GM21529 (cell line): ENCODE results near the gene KRT76.
"Not testable (repeated sequence)": the region's sequence is repeated elsewhere in the genome, so short reads cannot be mapped to it uniquely, and the experiment has no call there.

Experiments
- ATAC-seq: cut with Tn5 transposase; IDR thresholded peaks from one replicate; pipeline ENCODE4 v1.9.1; 2021; ENCODE audit not compliant: unreplicated experiment

Gene KRT76

GRCh38 chr12:52797529-52797894, 20.4 kb upstream of the KRT76 start:
- ATAC-seq: no peak

GRCh38 chr12:52796839-52797528, 19.8 kb upstream of the KRT76 start:
- no peak for ATAC-seq

GRCh38 chr12:52796429-52796794, 19.3 kb upstream of the KRT76 start:
- no peak for ATAC-seq

GRCh38 chr12:52795694-52796428, 18.7 kb upstream of the KRT76 start, which contains the start of gene KRT3:
Gene KRT3, minus strand, starts transcription at chr12:52796117. Its CDS starts 75 bp downstream, at chr12:52796042.
- no peak for ATAC-seq

GRCh38 chr12:52795332-52795674, 18.2 kb upstream of the KRT76 start:
- ATAC-seq: not testable (repeated sequence)

- ATAC-seq: no peak
Observed at GRCh38 chr12:52794479-52795331, 17.6 kb upstream of the KRT76 start.

GRCh38 chr12:52792185-52793029, 15.3 kb upstream of the KRT76 start:
- ATAC-seq: no peak

GRCh38 chr12:52791271-52792184, 14.4 kb upstream of the KRT76 start:
- no peak for ATAC-seq

GRCh38 chr12:52790427-52791270, 13.5 kb upstream of the KRT76 start:
- no peak for ATAC-seq

- no peak for ATAC-seq
Observed at GRCh38 chr12:52789637-52790426, 12.7 kb upstream of the KRT76 start.

- no peak for ATAC-seq
Observed at GRCh38 chr12:52788876-52789636, 11.9 kb upstream of the KRT76 start.

GRCh38 chr12:52788192-52788875, 11.2 kb upstream of the KRT76 start:
- no peak for ATAC-seq

- ATAC-seq: no peak
Observed at GRCh38 chr12:52787324-52788191, 10.4 kb upstream of the KRT76 start.

- no peak for ATAC-seq
Observed at GRCh38 chr12:52784909-52785308, 7.8 kb upstream of the KRT76 start.

GRCh38 chr12:52783563-52784316, 6.6 kb upstream of the KRT76 start:
- ATAC-seq: no peak
